ENCODE measurements around the gene SEL1L2. TPM values are rescaled to one million over a fixed set of nuclear protein-coding genes. Genes with fewer than 3 reads are reported as not detected.

Gene SEL1L2
- polyA plus RNA-seq, 3 donors: not detected

Other genes with a start within 250 kb of the SEL1L2 start
- 10 to 100 TPM; 25.4 to 30.3 (median 26.3) TPM for gene ESF1, start 205.7 kb downstream of the SEL1L2 start, polyA plus RNA-seq (ENCODE audit: insufficient read length in 3 of 3)
- 10 to 100 TPM; 22.8 to 34.2 (median 32.1) TPM for gene NDUFAF5, start 205.6 kb downstream of the SEL1L2 start, polyA plus RNA-seq (ENCODE audit: insufficient read length in 3 of 3)
- 10 to 100 TPM; 12.2 to 14.6 (median 14.0) TPM for gene MACROD2, start 4.9 kb upstream of the SEL1L2 start, polyA plus RNA-seq (ENCODE audit: insufficient read length in 3 of 3)